GM12891 (cell line): Measurements from ENCODE around the gene POT1.

ENCODE experiments used
- PAX5 ChIP-seq: IDR thresholded peaks from 2 replicates; pipeline ENCODE4 v1.6.1; 2011; ENCODE audit warnings: low read length, moderate library complexity, mild to moderate bottlenecking; ENCODE audit not compliant: insufficient read depth, severe bottlenecking
- POLR2AphosphoS5 ChIP-seq: IDR thresholded peaks from 2 replicates; pipeline ENCODE4 v1.6.1; 2011; ENCODE audit warnings: low read depth, low read length, control low read depth

DNA sequence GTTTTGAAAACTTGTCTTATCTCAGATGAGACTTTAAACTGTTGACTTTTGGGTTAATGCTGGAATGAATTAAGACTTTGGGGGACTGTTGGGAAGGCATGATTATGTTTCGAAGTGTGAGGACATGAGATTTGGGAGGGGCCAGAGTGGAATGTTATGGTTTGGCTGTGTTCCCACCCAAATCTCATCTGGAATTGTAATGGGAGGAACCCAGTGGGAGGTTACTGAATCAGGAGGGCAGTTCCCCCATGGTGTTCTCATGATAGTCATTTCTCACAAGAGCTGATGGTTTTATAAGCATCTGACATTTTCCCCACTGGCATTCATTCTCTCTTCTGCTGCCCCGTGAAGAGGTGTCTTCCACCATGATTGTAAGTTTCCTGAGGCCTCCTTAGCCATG is 13.8 kb upstream of the POT1 start:
- TF ChIP-seq POLR2AphosphoS5 (no peak), PAX5 (no peak)
